ENCODE data around the gene CCDC85B. TPM values are rescaled to one million over a fixed set of nuclear protein-coding genes. Genes with fewer than 3 reads are reported as not detected.

CCDC85B gene
- total and polyA plus RNA-seq, 5 donors, result 50.8 to 80.3 (median 58.4) TPM

- H3K4me3 ChIP-seq (ENCODE audit: low read length), result no peak overlapping the region
- no peak overlapping the region for H3K27ac ChIP-seq (ENCODE audit: low read length)
- WGBS, result 92% methylated on average over 13 of the region's 13 CpGs
- no peaks in the 10 kb centered on the region for H3K4me1 ChIP-seq (ENCODE audit: control insufficient read depth, insufficient read depth, low read length)
- H3K27me3 ChIP-seq (ENCODE audit: control insufficient read depth, insufficient read depth), result no peaks in the 10 kb centered on the region
- DNase-seq (no peak), ATAC-seq (no peak)
- H3K9me3 ChIP-seq (ENCODE audit: control insufficient read depth, low read length), result no peaks in the 10 kb centered on the region
- intact Hi-C loops (cut with DNase I), result loop anchor here in 2 of 4 donors (5.0 to 10.0 kb wide), 2 partner anchors 82 to 104 kb away; partner anchors contain the start of gene SART1 (in 1 of the 2)
Measured at GRCh38 chr11:65883058-65883761, 7.3 kb upstream of the CCDC85B start.

GRCh38 chr11:65883786-65884715 lies 6.4 kb upstream of the CCDC85B start:
- peak in 2 of 3 donors; percentile 0 to 52 for DNase-seq

GRCh38 chr11:65884716-65885092 lies 5.8 kb upstream of the CCDC85B start:
- intact Hi-C loops (cut with DNase I), result loop anchor here (2.0 to 10.0 kb wide), 5 partner anchors 78 to 106 kb away; partner anchors contain the start of gene SART1 (in 2 of the 4)
- peak; percentile 22 to 23 for ATAC-seq
- 25% methylated on average over 9 of the region's 9 CpGs for WGBS

More at GRCh38 chr11:65883786-65884715, 6.4 kb upstream of the CCDC85B start:
- no peak overlapping the region for H3K4me3 ChIP-seq (ENCODE audit: low read length)
- 81% methylated on average over 28 of the region's 28 CpGs for WGBS
- no peaks in the 10 kb centered on the region for H3K27me3 ChIP-seq (ENCODE audit: control insufficient read depth, insufficient read depth)
- ATAC-seq, result no peak
- no peak overlapping the region for H3K27ac ChIP-seq (ENCODE audit: low read length)
- no peaks in the 10 kb centered on the region for H3K4me1 ChIP-seq (ENCODE audit: control insufficient read depth, insufficient read depth, low read length)
- intact Hi-C loops (cut with DNase I), result loop anchor here (2.0 to 10.0 kb wide), 4 partner anchors 81 to 107 kb away; partner anchors contain the start of gene SART1 (in 1 of the 4)
- H3K9me3 ChIP-seq (ENCODE audit: control insufficient read depth, low read length), result no peaks in the 10 kb centered on the region

GRCh38 chr11:65885231-65885630 lies 5.2 kb upstream of the CCDC85B start:
- WGBS, result 92% methylated on average over 7 of the region's 7 CpGs
- H3K4me3 ChIP-seq (ENCODE audit: low read length), result no peak overlapping the region
- H3K27me3 ChIP-seq (ENCODE audit: control insufficient read depth, insufficient read depth), result no peaks in the 10 kb centered on the region
- H3K4me1 ChIP-seq (ENCODE audit: control insufficient read depth, insufficient read depth, low read length), result peaks cover 4% of the 10 kb centered on the region
- no peak overlapping the region for H3K27ac ChIP-seq (ENCODE audit: low read length)
- no peak for DNase-seq
- H3K9me3 ChIP-seq (ENCODE audit: control insufficient read depth, low read length), result no peaks in the 10 kb centered on the region
- ATAC-seq, result no peak
- intact Hi-C loops (cut with DNase I), result loop anchor here in 3 of 4 donors (2.0 to 10.0 kb wide), 5 partner anchors 77 to 106 kb away; partner anchors contain the start of gene SART1 (in 2 of the 3)

More at GRCh38 chr11:65884716-65885092, 5.8 kb upstream of the CCDC85B start:
- DNase-seq, result peak; percentile 79 to 92 (median 92)
- H3K4me1 ChIP-seq (ENCODE audit: control insufficient read depth, insufficient read depth, low read length), result no peaks in the 10 kb centered on the region
- H3K27me3 ChIP-seq (ENCODE audit: control insufficient read depth, insufficient read depth), result no peaks in the 10 kb centered on the region
- H3K9me3 ChIP-seq (ENCODE audit: control insufficient read depth, low read length), result no peaks in the 10 kb centered on the region
- H3K27ac ChIP-seq (ENCODE audit: low read length), result peak overlapping the region; percentile 8
- no peak overlapping the region for H3K4me3 ChIP-seq (ENCODE audit: low read length)

- Histone ChIP-seq H3K4me1 (ENCODE audit: control insufficient read depth, insufficient read depth, low read length) (peaks cover 4% of the 10 kb centered on the region), H3K4me3 (ENCODE audit: low read length) (no peak overlapping the region), H3K27ac (ENCODE audit: low read length) (no peak overlapping the region), H3K9me3 (ENCODE audit: control insufficient read depth, low read length) (no peaks in the 10 kb centered on the region), H3K27me3 (ENCODE audit: control insufficient read depth, insufficient read depth) (no peaks in the 10 kb centered on the region)
- 92% methylated on average over 12 of the region's 12 CpGs for WGBS
- no peak for ATAC-seq
- intact Hi-C loops (cut with DNase I), result loop anchor here in 3 of 4 donors (2.0 to 10.0 kb wide), 5 partner anchors 76 to 105 kb away; partner anchors contain the start of gene SART1 (in 2 of the 3)
- peak in 1 of 3 donors; percentile 31 for DNase-seq
Measured at GRCh38 chr11:65885808-65886536, 4.5 kb upstream of the CCDC85B start.

GRCh38 chr11:65886826-65887722 lies 3.4 kb upstream of the CCDC85B start:
- DNase-seq (peak in 1 of 3 donors; percentile 71), ATAC-seq (no peak)
- Histone ChIP-seq H3K4me1 (ENCODE audit: control insufficient read depth, insufficient read depth, low read length) (peaks cover 4% of the 10 kb centered on the region), H3K27me3 (ENCODE audit: control insufficient read depth, insufficient read depth) (no peaks in the 10 kb centered on the region), H3K4me3 (ENCODE audit: low read length) (peak overlapping the region; percentile 55), H3K9me3 (ENCODE audit: control insufficient read depth, low read length) (no peaks in the 10 kb centered on the region), H3K27ac (ENCODE audit: low read length) (peak overlapping the region; percentile 49)
- WGBS, result 76% methylated on average over 14 of the region's 14 CpGs
- intact Hi-C loops (cut with DNase I), result loop anchor here in 2 of 4 donors (5.0 to 10.0 kb wide), 3 partner anchors 75 to 100 kb away; partner anchors contain the start of gene SART1 (in 2 of the 2)

GRCh38 chr11:65887723-65888162 lies 2.7 kb upstream of the CCDC85B start:
- H3K27me3 ChIP-seq (ENCODE audit: control insufficient read depth, insufficient read depth), result no peaks in the 10 kb centered on the region
- intact Hi-C loops (cut with DNase I), result loop anchor here in 2 of 4 donors (5.0 to 10.0 kb wide), 3 partner anchors 75 to 100 kb away; partner anchors contain the start of gene SART1 (in 2 of the 2)
- no peak for DNase-seq
- no peaks in the 10 kb centered on the region for H3K9me3 ChIP-seq (ENCODE audit: control insufficient read depth, low read length)
- H3K27ac ChIP-seq (ENCODE audit: low read length), result peak overlapping the region; percentile 49
- ATAC-seq, result no peak
- H3K4me1 ChIP-seq (ENCODE audit: control insufficient read depth, insufficient read depth, low read length), result peaks cover 6% of the 10 kb centered on the region
- peak overlapping the region; percentile 55 for H3K4me3 ChIP-seq (ENCODE audit: low read length)
- WGBS, result 3% methylated on average over 23 of the region's 23 CpGs

- Histone ChIP-seq H3K9me3 (ENCODE audit: control insufficient read depth, low read length) (no peaks in the 10 kb centered on the region), H3K4me1 (ENCODE audit: control insufficient read depth, insufficient read depth, low read length) (peaks cover 7% of the 10 kb centered on the region), H3K27ac (ENCODE audit: low read length) (peak within 1 kb of the TSS; percentile 97), H3K27me3 (ENCODE audit: control insufficient read depth, insufficient read depth) (no peaks in the 10 kb centered on the region), H3K4me3 (ENCODE audit: low read length) (peak within 1 kb of the TSS; percentile 55)
- intact Hi-C loops (cut with DNase I), result loop anchor here in 2 of 4 donors (5.0 to 10.0 kb wide), 3 partner anchors 74 to 99 kb away; partner anchors contain the start of gene SART1 (in 2 of the 2)
- WGBS, result under 1% methylated on average over 57 of the region's 57 CpGs
- ATAC-seq, result peak; percentile 83 to 87
- peak; percentile 98 to 99 (median 99) for DNase-seq
Measured at GRCh38 chr11:65888163-65888814, 2.2 kb upstream of the CCDC85B start, which contains the start of gene FIBP. Gene FIBP (minus strand): TSS chr11:65888471. CDS start chr11:65888418, 53 bp downstream.

Measured in right cardiac atrium (tissue), 5 donors.